SH-SY5Y (cell line): Measurements from ENCODE around the gene FCHSD2.

Source experiments
- GATA2 ChIP-seq: IDR thresholded peaks from 2 replicates; pipeline ENCODE4 v1.6.1; 2011; ENCODE audit warnings: mild to moderate bottlenecking, low read depth, low read length
- GATA3 ChIP-seq: IDR thresholded peaks from 2 replicates; pipeline ENCODE4 v1.6.1; 2011; ENCODE audit warnings: low read depth, mild to moderate bottlenecking, low read length, moderate library complexity

DNA sequence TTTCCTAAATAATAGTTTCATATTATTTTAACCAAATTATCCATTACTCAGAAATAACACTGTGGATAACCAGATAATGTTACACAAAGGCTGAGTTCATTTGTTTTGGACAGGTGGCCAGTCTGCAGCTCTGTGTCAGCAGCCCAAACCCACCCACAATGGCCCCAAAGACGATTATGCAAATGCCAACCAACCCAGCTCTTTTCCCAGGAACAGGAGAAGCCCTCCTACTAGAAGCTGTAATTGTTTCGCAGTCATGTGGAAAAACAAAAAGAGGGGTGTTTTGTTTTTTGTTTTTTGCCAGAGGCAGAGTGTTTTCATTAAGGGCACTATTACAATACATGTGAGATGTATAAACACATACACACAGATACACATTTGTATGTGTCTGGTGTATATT, 102.1 kb downstream of the FCHSD2 start:
- TF ChIP-seq GATA2 (no peak), GATA3 (no peak)
